AG08395 (cell line): ENCODE data around the gene FGFRL1.

Source experiments
- DNase-seq: peaks from one replicate; pipeline ENCODE4 v3.0.0; 2012; ENCODE audit warnings: mixed read lengths, low spot score

FGFRL1 gene

GRCh38 chr4:1075809-1076699 lies 64.6 kb downstream of the FGFRL1 start:
- no peak for DNase-seq
